ENCODE measurements around the gene MOV10.

Gene MOV10

DNA sequence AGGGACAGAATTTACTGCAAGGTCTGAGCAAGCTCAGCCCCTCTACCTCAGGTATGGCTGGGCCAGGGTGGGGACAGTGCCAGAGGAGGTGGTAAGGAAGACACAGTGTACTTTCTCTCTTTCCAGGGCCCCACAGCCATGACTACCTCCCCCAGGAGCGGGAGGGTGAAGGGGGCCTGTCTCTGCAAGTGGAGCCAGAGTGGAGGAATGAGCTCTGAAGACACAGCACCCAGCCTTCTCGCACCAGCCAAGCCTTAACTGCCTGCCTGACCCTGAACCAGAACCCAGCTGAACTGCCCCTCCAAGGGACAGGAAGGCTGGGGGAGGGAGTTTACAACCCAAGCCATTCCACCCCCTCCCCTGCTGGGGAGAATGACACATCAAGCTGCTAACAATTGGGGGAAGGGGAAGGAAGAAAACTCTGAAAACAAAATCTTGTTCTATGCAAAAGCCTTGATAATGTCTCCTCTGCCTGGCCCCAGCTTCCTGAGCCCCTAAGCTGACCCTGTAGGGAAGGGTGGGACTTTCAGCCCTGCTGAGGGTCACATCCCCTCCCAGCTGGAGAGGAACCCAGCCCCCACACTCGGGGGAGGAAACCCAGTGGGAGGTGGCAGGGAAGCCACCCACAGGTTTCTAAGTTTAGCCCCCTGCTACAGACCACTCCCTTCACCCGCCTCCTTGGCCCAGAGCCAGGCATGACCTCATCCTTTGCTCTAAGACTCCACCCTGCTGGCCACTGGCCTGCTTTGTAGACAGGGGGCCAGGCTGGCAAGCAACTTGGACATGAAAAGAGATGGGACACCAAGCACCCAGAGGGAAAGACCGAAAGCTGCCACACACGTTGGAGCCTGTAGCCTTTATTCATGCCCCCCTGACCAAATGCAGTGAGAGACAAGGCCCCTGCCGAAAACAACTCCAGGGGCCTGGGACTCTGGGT, 26.1 kb downstream of the MOV10 start:
- peak; percentile 80 for DNase-seq

DNA sequence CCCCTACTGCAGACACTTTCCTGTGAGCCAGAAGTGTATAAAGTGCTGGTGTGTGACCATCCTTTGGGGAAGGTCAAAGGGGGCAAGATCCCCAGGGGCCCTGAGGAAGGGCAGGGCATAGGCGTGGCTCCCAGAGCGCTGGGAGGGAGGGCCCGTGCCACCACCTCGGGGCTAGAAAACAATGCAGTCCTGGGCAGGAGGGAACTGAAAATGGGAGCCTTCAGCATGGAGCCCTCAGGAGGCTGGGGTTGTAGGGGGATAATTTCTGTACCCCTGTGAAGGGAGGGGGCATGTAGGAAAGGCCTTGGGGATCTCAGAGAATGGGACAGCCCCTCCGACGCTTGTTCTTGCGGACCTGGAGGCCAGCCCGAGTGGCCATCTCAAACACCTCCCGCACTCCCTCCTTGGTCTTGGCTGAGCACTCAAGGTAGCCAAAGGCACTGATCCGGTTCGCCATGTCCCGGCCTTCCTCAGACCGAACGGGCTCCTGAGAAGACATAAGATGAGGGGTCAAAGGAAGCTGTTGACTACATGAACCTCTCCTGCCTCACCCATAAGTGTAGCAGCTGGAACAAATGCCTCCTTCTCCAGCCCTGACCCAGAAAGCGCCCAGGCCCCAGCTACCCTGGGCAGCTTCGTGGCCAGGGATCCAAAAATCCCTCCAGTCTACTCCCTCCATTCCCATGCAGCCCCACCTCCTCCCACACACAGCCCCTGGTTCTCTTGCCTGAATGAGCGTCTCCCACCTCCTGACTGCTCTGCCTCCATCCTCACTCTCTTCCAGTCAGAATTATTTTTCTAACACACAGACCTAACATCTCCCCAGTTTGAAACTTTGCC, 27.0 kb downstream of the MOV10 start:
- no peak for DNase-seq

DNA sequence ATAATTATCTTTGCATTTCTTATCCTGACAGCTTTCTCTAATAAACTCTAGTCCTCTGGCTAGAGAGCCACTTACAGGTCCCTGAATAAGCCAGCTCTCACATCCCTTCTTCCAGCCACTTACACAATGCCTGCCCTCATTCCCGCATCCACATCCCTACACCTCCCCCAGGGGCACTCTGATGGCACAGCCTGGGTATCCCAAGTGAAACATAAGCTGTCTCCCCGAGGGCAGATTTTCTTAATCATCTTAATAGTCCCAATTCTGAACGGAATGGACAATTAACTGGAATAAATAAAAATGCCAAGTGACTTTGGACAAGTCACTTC, 27.6 kb downstream of the MOV10 start:
- DNase-seq = no peak

DNA sequence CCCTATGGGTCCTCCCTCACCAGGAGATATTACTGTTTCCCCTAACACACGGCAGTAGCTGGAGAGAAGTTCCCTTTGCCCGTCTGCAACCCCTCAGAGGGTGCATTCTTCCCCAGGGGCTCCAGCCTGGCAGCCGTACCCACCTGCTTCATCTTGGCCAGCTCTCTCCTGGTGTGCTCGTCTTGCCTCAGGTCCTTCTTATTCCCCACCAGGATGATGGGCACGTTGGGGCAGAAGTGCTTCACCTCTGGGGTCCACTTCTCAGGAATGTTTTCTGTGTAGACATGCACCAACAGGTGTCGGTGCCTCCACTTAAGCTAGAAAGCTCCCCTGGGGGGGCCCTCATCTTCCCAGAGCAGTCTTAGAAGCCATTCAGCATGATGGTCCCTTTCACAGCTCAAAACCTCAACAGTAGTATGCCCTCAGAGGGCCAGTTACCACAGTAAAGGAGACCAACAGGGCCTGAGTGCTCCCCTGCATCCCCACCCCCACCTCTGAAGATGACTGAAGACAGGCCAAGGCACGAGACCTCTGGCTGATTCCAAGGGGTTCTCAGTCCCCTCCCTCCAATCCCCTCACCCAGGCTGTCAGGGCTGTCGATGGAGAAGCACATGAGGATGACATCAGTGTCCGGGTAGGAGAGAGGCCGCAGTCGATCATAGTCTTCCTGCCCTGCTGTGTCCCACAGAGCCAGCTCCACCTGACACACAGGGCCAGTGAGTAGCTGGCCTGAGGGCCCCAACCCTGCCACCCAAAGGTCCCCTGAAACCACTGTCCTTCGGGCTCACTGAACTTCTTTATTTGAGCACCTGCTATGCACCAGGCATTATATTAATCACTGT, 28.2 kb downstream of the MOV10 start:
- no peak for DNase-seq

DNA sequence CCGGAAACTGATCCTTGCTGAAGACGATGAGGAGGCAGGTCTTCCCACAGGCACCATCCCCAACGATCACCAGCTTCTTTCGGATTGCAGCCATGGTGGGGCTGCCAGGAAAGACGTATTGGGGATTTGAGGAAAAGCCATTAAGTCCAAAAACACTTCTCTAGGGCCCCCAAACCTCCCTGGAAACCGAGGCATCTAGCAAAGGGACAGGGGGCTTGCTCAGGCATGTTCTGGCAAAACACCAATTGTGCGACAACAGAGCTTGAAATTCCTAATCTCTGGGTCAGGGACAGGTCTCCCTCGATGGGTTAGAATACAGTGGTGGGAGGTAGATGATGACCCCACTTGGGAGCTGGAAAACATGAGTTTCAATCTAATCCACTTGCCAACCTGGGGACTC, 29.2 kb downstream of the MOV10 start:
- no peak for DNase-seq

DNA sequence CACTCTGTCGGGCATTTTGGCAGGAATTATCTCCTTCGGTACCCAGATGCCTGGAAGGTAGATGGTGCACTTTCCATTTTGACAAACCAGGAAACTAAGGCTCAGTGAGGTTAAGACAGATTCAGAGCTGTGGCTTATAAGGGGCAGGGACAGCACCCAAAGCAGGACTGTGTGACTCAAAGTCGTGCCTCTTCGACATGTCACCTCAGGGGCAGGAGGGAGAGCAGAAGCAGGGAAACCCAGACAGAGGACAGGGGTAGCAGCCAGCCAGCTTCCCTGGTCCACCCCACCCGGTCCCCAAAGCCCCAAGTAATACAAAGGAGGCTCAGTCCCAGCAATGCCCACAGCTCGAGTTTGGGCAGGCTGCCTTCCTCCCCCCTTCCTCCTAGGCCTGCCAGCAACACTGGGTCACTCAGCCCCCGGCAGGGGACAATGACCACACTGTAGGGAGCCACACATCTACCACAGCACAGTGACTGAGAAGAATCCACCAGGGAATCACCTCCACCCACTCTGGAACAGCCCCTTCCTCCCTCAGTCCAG, 30.0 kb downstream of the MOV10 start:
- DNase-seq = no peak

DNA sequence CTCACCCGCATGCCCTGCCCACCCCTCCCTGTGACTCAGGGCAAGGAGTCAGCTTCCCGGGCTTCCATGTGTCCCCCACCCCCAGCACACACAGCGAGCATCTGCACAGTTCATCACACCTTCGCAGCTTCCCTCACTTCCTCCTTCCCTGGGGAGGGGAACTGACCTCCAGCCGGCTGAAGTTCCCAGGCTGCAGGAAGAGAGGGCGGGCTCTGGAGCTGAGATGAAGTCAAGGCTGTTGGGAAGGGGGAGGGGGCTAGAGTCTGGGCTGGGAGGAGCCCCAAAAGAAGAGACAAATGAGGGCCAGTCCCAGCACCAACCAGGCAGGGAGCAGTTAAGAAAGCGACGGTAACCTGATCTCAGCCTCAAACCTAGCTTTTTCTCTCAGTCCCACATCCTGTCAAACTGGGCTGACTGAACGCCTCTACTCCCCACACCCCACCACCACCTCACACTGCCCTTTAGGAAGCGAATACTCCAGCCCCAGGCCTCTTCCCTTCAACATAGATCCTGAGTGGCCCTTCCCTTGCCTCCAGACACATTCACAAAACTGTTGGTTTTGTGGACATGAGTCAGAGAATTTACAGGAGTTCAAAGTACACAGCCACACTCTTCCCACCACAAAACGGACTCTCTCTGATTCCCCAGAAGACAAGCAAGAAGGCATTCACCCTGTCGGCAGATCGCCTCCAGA, 30.6 kb downstream of the MOV10 start:
- peak; percentile 76 for DNase-seq

DNA sequence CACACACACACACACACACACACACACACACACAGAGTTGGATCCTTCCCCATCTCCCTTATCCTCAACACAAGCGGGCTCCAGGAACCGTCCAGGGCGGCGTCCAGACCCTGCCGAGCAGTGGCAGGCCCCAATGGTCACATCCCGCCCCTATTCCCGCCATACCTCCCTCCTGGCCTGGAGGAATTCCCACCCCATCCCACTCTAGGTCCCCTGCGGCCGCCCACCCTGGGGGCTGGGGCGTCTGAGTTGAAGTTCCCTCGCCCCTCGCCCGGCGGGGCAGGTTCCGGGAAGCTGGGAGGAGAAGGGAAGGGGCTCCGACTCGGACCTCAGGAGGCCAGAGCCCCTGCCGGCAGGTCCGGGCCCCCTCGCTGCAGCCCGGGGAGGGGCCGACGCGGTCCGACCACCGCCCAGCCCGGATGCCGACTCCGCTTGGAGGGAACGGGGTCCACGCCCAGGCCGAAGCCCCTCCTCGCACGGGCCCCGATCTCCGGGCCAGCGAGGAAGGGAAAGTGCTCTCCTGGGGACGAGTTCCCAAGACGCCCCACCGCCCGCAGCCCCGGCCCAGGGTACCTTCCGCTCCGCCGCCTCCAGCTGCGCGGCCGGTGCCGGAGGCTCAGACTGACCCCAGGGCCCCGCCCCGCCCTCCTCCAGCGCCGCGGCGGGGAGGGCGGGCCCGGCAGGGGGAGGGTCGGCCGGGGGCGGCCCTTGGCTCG, 32.2 kb downstream of the MOV10 start, which contains the start of gene RHOC:
RHOC (minus strand) TSS at position 623 of the 716 bp plus-strand sequence. CDS start 3,328 bp downstream, outside the sequence.
- DNase-seq = peak; percentile 79

DNA sequence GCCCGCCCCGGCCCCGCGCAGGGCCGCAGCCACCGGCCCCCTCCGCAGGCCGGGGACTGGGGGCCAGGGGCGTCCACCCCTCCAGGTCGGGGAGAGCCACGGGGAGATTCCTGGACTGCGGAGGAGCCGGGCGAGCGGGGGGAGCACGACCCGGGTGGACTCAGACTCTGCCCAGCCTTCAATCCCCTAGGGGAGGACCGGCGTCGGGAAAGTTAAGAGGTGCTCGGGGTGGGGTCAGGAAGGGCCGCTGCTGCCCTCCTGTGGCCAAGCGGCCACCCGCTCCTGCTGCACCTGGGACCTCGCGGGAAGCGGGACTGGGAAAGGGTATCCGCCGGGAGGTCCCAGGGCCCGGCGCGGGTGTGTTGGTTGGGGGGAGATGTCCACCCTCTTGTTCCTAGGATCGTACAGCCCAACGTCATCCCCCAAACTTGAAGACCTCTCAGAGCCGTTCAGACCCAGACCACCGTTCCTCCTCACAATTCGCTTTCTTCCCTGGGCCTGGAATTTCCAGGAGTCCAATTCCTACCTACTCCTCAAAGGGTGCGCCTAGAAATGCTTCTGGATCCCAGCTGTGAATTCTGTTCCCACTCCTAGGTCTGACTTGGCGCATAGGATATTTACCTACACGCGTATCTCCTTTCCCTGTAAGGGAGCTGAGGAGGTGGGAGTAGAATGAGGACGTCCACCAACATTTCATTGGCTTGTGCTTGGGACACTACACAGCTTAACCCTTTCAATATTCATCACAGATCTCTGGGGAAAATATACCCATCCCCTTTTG, 33.0 kb downstream of the MOV10 start:
- DNase-seq = peak; percentile 94

DNA sequence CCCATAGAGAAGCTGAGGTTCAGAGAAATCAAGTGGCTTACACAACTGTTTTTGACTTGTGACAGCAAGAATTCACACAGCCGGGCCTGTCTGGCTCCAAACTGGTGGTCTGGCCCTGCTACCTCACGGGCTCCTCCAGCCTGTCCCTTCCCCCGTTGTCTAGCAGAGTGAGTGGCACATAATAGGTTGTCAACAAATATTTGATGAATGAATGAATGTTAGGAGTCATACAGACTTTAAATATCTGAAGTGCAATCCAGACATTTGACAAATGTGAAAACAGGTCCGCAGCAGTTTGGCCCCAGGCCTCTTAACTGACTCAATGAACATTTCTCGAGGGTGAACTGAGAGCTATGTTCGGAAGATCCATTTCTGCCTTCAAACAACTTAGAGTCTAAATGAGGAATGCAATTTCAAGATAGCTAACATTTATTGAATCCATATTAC, 33.6 kb downstream of the MOV10 start:
- no peak for DNase-seq

DNA sequence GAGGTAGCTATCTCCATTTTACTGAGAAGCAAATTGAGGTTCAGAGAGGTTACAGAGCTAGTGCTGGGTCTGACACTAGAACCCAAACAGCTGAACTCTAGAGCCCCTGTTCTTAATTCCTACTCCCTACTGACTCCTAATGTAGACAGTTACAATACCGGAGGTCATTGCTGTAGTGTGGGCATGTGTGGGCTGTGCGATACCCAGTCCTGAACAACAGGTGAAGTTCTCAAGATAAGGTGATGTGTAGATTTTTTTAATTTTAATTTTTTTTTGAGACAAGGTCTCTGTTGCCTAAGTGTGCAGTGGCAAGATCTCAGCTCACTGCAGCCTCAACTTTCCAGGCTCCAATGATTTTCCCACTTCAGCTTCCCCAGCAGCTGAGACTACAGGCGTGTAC, 34.0 kb downstream of the MOV10 start:
- DNase-seq = no peak

DNA sequence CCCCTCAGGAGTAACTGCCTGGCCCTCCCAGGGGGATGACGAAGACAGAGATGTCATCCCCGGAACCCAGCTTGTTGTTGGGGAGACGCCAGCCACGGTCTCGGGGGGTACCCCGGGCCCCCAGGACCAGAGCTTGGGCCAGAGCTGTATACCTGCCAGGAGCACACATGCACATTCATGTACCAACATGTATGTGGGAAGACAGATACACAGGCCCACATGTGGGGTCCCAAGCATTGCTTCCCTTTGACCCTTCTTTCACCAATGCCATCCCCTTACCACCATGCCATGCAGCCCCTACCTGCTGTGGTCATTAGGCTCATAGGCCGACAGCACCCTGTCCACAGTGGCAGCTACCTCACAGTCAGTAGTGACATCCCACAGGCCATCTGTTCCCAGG, 35.7 kb downstream of the MOV10 start:
- DNase-seq = no peak

DNA sequence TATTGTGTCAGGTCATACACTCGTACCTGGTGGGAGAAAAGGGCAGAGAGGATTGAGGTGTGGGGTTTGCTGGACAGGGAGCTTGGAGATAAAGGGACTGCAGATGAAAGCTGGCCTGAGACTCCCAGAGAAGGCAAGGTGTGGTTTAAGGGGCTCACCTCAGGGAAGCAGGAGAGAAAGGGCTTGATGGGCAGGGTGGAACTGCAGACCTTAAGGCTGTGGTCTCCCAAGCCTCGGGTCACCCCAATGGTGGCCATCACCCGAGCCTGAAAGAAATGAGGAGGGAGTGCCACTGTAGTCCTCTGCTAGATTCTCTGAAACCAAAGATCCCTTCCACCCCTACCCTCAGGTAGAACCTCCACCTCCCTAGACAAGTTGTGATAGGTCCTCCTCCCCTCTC, 36.1 kb downstream of the MOV10 start:
- DNase-seq = no peak

DNA sequence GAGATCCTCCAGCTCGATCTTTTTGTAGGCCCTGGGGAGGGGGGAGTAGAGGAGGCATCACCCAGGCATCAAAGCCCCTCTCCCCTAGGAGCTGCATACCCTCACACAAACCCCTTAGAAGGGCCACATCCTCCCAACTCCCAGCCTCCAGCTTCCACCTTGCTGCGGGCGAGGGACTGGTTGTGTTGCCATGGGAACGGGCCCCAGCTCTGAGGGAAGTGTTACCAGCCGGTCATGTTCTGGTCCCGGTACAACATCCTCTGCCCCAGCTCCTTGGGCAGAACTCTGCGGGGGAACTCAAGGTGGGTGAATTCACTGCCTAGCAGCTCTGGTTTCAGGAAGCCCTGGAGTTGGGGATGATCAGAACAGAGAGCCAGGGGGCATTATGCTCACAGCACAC, 36.6 kb downstream of the MOV10 start:
- DNase-seq = no peak

DNA sequence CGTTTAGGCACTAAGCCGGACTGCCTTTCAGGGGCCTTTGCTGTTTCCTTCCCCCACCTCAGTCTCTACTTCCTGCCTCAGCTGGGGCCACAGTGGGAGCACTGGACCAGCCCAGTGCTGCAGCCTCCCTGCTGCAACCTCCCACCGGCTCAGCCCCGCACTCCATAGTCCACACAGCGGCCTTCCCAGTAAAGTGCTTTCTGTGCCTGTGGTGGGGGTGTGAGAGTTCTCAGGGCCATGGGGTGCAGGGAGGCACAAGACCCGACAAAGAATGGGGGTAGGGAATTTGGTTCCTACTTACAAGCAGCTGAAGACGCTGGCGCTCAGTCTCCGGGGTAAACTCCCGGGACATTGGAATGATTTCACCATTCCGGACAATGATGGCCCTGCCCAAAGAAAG, 37.2 kb downstream of the MOV10 start:
- no peak for DNase-seq

DNA sequence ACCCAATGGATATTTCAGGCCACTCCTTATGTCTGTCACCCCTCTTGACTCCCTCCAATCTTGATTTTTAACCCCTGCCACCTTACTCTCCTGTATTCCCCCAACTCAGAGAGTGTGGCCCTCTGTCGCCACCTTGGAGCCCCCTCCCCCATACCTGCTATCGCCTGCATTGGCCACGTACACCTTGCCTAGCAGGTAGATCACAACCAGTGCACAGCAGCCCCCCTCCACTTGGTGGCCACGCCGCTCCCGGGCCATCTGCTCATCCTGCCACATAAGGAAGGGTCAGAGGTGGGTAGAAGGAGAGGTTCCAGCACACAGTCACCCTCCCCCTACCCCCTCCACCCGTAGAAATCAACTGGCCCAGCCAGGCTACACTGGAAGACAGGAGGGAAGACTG, 37.7 kb downstream of the MOV10 start:
- no peak for DNase-seq

DNA sequence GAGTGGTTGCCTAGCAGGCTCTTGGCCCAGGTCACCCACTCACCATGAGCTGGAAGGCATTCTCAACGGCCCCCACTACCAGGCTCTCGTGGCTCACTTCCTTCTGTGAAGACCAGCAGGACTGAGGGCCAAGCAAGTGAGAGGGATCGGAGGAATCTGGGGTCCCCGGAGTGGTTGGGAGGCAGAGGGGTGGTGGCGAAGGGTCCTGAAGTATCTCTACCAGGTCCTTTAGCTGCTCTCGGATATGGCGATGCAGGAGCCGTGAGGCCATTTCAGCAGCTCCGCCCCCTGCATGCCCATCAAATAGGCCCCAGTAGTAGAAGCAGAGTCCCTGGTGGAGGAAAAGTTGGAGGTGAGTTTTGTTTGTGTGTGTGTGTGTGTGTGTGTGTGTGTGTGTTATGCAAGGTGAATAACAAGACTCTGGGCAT, 38.3 kb downstream of the MOV10 start:
- no peak for DNase-seq

DNA sequence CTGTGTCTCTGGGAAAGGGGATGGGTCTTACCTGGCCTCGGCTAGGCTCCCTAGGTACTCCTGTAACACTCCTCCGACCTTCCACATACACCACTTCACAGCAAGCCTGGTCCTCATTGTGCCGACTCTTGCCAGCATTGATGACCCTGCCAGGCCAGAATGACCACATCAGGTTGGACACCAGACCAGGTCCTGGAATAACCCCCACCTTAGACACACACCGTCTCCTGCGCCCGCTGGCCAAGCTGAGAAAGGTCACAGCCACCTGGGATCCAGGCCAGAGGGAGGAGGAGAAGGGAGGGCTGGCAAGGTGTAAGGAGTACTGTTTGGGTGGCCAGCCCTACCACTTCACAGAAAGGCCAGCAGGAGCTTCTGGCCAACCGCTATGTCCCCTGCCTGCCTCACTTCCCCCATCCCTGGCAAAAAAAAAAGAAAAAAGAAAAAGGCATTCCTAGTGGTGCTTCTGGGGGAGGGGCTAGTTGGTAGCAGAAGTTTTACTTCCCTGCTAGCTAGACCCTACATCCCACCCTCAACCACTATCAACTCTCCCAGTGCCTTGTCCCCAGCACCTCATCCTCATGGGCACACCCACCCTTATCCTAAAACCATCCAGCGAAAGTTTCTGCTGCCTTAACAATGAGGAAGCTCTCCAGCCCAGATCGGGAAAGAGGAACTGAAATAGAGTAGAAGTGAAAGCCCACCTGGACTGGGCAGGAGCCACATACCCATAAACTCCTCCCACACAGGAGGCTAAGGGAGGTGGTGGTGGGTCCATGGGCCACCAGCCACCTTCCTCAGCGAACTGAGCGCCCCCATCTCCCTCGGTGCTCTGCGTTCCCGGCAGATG, 39.2 kb downstream of the MOV10 start:
- DNase-seq = no peak

Measured in retina (tissue), 1 donor.